BE2C (cell line): Measurements from ENCODE around the gene CNOT6L.

Experiments used
- DNase-seq: peaks from one replicate; pipeline ENCODE4 v3.0.0-alpha.2; 2020
- H3K27me3 ChIP-seq: fragments of 250-450 bp; sonication (Bioruptor Pico); 2 replicates; pipeline ENCODE4 v1.5.1; 2020; ENCODE audit warnings: mild to moderate bottlenecking
- H3K36me3 ChIP-seq: fragments of 250-450 bp; sonication (Bioruptor Pico); 2 replicates; pipeline ENCODE4 v1.5.1; 2020; ENCODE audit warnings: mild to moderate bottlenecking
- H3K4me1 ChIP-seq: fragments of 250-450 bp; sonication (Bioruptor Pico); 2 replicates; pipeline ENCODE4 v1.5.1; 2020
- H3K4me3 ChIP-seq: 2 replicates; pipeline ENCODE4 v1.5.1; 2011; ENCODE audit warnings: low read depth, low read length
- H3K9me3 ChIP-seq: fragments of 250-450 bp; sonication (Bioruptor Pico); 2 replicates; pipeline ENCODE4 v1.5.1; 2020
- CTCF ChIP-seq: IDR thresholded peaks from 2 replicates; pipeline ENCODE4 v1.5.1; 2012; ENCODE audit warnings: mild to moderate bottlenecking, low read depth, low read length

The CNOT6L gene

GRCh38 chr4:77745792-77746191 lies 73.4 kb downstream of the CNOT6L start:
- no peak overlapping the region for H3K4me3 ChIP-seq
- no peak for TF ChIP-seq CTCF
- DNase-seq, result no peak
- 0 out of 2 replicates have a peak, but pooled peaks cover 4% of the 10 kb centered on the region for H3K36me3 ChIP-seq
- H3K4me1 ChIP-seq, result no peaks in the 10 kb centered on the region; the same call in 1 of the 2 replicates
- H3K27me3 ChIP-seq, result no peaks in the 10 kb centered on the region
- no peaks in the 10 kb centered on the region for H3K9me3 ChIP-seq

GRCh38 chr4:77742054-77742453 lies 77.1 kb downstream of the CNOT6L start:
- Histone ChIP-seq H3K4me1 (no peaks in the 10 kb centered on the region; the same call in 1 of the 2 replicates), H3K36me3 (0 out of 2 replicates have a peak, but pooled peaks cover 4% of the 10 kb centered on the region), H3K9me3 (no peaks in the 10 kb centered on the region), H3K27me3 (no peaks in the 10 kb centered on the region), H3K4me3 (no peak overlapping the region)
- no peak for DNase-seq
- no peak for TF ChIP-seq CTCF

- H3K4me1 ChIP-seq, result no peaks in the 10 kb centered on the region; the same call in 1 of the 2 replicates
- no peak for TF ChIP-seq CTCF
- no peak overlapping the region for H3K4me3 ChIP-seq
- DNase-seq, result no peak
- 0 out of 2 replicates have a peak, but pooled peaks cover 4% of the 10 kb centered on the region for H3K36me3 ChIP-seq
- H3K27me3 ChIP-seq, result no peaks in the 10 kb centered on the region
- H3K9me3 ChIP-seq, result no peaks in the 10 kb centered on the region
Measured at GRCh38 chr4:77740480-77740879, 78.7 kb downstream of the CNOT6L start.

- Histone ChIP-seq H3K9me3 (no peaks in the 10 kb centered on the region), H3K27me3 (no peaks in the 10 kb centered on the region), H3K4me1 (no peaks in the 10 kb centered on the region), H3K4me3 (no peak overlapping the region), H3K36me3 (no peaks in the 10 kb centered on the region)
- no peak for TF ChIP-seq CTCF
- DNase-seq, result no peak
Measured at GRCh38 chr4:77734928-77735327, 84.2 kb downstream of the CNOT6L start.

- DNase-seq, result no peak
- no peaks in the 10 kb centered on the region for H3K4me1 ChIP-seq
- H3K9me3 ChIP-seq, result no peaks in the 10 kb centered on the region
- TF ChIP-seq CTCF, result no peak
- peaks cover 3% of the 10 kb centered on the region; the same call in 1 of the 2 replicates for H3K36me3 ChIP-seq
- H3K4me3 ChIP-seq, result no peak overlapping the region
- H3K27me3 ChIP-seq, result no peaks in the 10 kb centered on the region
Measured at GRCh38 chr4:77731656-77732055, 87.5 kb downstream of the CNOT6L start.

DNA sequence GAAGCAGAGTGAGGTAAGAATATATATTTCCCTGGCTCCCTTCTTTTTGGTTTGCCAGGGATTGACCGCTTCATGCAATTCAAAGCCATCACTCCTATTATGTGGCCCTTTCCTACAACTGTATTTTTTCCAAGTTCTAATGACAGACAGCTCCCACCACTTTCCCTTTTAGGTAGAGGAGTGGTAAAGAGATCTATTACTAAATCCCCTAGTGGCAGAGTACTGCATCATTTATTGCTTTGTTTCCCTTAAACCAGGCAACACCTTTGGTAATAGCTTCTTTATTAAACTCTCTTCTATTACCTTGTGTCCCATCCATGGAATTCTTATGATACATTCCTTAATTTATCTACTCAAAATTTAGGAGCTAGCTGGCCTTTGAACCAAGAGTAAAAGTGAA lies 90.7 kb downstream of the CNOT6L start:
- H3K4me1 ChIP-seq, result no peaks in the 10 kb centered on the region
- DNase-seq, result no peak
- peaks cover 3% of the 10 kb centered on the region; the same call in 1 of the 2 replicates for H3K36me3 ChIP-seq
- H3K27me3 ChIP-seq, result no peaks in the 10 kb centered on the region
- H3K4me3 ChIP-seq, result no peak overlapping the region
- no peaks in the 10 kb centered on the region for H3K9me3 ChIP-seq
- TF ChIP-seq CTCF, result peak; percentile 11; the same call in 1 of the 2 replicates
